Hepatocyte (in vitro differentiated cells): Measurements from ENCODE around the gene EFR3B.
"Not testable (repeated sequence)": the region's sequence is repeated elsewhere in the genome, so short reads cannot be mapped to it uniquely, and the experiment has no call there.

ENCODE experiments used
- CTCF ChIP-seq: fragments of 200-600 bp; sonication (generic); IDR thresholded peaks from 2 replicates; pipeline ENCODE4 v1.5.1; 2016; ENCODE audit warnings: antibody characterized with exemption, mild to moderate bottlenecking; ENCODE audit not compliant: poor library complexity
- EZH2 ChIP-seq: fragments of 200-600 bp; sonication (generic); IDR thresholded peaks from 2 replicates; pipeline ENCODE4 v1.6.1; 2016; ENCODE audit warnings: antibody characterized with exemption, mild to moderate bottlenecking, borderline replicate concordance
- EZH2phosphoT487 ChIP-seq: fragments of 200-600 bp; sonication (generic); IDR thresholded peaks from one replicate; pipeline ENCODE4 v1.6.1; 2018; ENCODE audit warnings: antibody characterized with exemption, mild to moderate bottlenecking, low read depth, moderate library complexity; ENCODE audit not compliant: unreplicated experiment, severe bottlenecking

- not testable (repeated sequence) for TF ChIP-seq CTCF, EZH2phosphoT487, EZH2
These were observed 42.8 kb upstream of the EFR3B start for GRCh38 chr2:24999097-24999496.
